ENCODE data around the gene IGSF3. TPM values are rescaled to one million over a fixed set of nuclear protein-coding genes. Genes with fewer than 3 reads are reported as not detected.
"Not testable (repeated sequence)": the region's sequence is repeated elsewhere in the genome, so short reads cannot be mapped to it uniquely, and the experiment has no call there.

IGSF3 gene
- total RNA-seq, 1 experiment from 2014 or later, result 4.0 TPM

GRCh38 chr1:116664366-116664977, 3.1 kb downstream of the IGSF3 start:
- H3K4me3 ChIP-seq (ENCODE audit: low read depth, low read length, poor library complexity, severe bottlenecking), result no peak overlapping the region

GRCh38 chr1:116663821-116664220, 3.7 kb downstream of the IGSF3 start:
- Histone ChIP-seq H3K27me3 (replicated peaks; ENCODE audit: insufficient read depth, low read depth, low read length, poor library complexity) (peaks cover 14% of the 10 kb centered on the region), H3K4me1 (ENCODE audit: insufficient read depth, low read length, poor library complexity, severe bottlenecking) (peaks cover 9% of the 10 kb centered on the region), H3K27ac (ENCODE audit: low read depth, low read length, poor library complexity, severe bottlenecking) (no peak overlapping the region), H3K9me3 (ENCODE audit: low read depth, low read length, poor library complexity, severe bottlenecking) (no peaks in the 10 kb centered on the region), H3K4me3 (ENCODE audit: low read depth, low read length, poor library complexity, severe bottlenecking) (no peak overlapping the region), H3K36me3 (ENCODE audit: insufficient read depth, low read length, poor library complexity, severe bottlenecking) (no peaks in the 10 kb centered on the region)
- ChIA-PET CTCF (no interaction called here), POLR2A (ENCODE audit: low non-redundant PET) (no interaction called here)
- TF ChIP-seq EZH2 (IDR thresholded peaks at IDR 0.05; ENCODE audit: borderline replicate concordance, low read depth, low read length, poor library complexity, severe bottlenecking), result no peak
- TF ChIP-seq, protein P1, sequence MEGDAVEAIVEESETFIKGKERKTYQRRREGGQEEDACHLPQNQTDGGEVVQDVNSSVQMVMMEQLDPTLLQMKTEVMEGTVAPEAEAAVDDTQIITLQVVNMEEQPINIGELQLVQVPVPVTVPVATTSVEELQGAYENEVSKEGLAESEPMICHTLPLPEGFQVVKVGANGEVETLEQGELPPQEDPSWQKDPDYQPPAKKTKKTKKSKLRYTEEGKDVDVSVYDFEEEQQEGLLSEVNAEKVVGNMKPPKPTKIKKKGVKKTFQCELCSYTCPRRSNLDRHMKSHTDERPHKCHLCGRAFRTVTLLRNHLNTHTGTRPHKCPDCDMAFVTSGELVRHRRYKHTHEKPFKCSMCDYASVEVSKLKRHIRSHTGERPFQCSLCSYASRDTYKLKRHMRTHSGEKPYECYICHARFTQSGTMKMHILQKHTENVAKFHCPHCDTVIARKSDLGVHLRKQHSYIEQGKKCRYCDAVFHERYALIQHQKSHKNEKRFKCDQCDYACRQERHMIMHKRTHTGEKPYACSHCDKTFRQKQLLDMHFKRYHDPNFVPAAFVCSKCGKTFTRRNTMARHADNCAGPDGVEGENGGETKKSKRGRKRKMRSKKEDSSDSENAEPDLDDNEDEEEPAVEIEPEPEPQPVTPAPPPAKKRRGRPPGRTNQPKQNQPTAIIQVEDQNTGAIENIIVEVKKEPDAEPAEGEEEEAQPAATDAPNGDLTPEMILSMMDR (conservative IDR thresholded peaks at IDR 0.05; ENCODE audit: low read depth, low read length), result no peak
- DNase-seq (ENCODE audit: low spot score), result no peak
- intact Hi-C loops (cut with micrococcal nuclease; ENCODE audit: unreplicated experiment), result no loop called here
- no TSS peak for BruUV-seq (replicated peaks)

More at GRCh38 chr1:116664366-116664977, 3.1 kb downstream of the IGSF3 start:
- H3K36me3 ChIP-seq (ENCODE audit: insufficient read depth, low read length, poor library complexity, severe bottlenecking), result no peaks in the 10 kb centered on the region
- no peak for DNase-seq (ENCODE audit: low spot score)
- no peak overlapping the region for H3K27ac ChIP-seq (ENCODE audit: low read depth, low read length, poor library complexity, severe bottlenecking)
- POLR2A ChIA-PET (ENCODE audit: low non-redundant PET), result no interaction called here
- CTCF ChIA-PET, result no interaction called here
- no peak for TF ChIP-seq EZH2 (IDR thresholded peaks at IDR 0.05; ENCODE audit: borderline replicate concordance, low read depth, low read length, poor library complexity, severe bottlenecking)
- TF ChIP-seq, protein P1 (conservative IDR thresholded peaks at IDR 0.05; ENCODE audit: low read depth, low read length), result no peak
- no peaks in the 10 kb centered on the region for H3K9me3 ChIP-seq (ENCODE audit: low read depth, low read length, poor library complexity, severe bottlenecking)
- intact Hi-C loops (cut with micrococcal nuclease; ENCODE audit: unreplicated experiment), result no loop called here
- H3K4me1 ChIP-seq (ENCODE audit: insufficient read depth, low read length, poor library complexity, severe bottlenecking), result peaks cover 9% of the 10 kb centered on the region
- no TSS peak for BruUV-seq (replicated peaks)
- peaks cover 14% of the 10 kb centered on the region for H3K27me3 ChIP-seq (replicated peaks; ENCODE audit: insufficient read depth, low read depth, low read length, poor library complexity)

DNA sequence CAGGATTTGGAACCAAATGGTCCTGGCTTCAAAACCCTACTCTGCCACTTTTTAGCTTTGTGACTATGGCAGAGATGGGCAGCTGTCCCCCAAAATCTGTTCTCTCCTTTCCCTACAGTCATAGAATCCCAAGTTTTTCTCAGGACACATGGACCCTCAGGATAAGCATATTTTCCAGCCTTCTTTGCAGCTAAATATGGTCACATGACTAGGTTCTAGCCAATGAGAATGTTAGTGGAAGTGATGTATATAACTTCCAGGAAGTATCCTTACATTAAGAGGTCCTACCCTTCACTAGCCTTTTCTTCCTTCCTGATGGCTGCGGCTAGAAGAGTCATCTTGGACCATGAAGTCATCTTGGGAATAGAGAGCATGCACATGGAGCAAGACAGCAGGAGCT, 5.9 kb downstream of the IGSF3 start:
- POLR2A ChIA-PET (ENCODE audit: low non-redundant PET), result no interaction called here

GRCh38 chr1:116658645-116659044, 8.9 kb downstream of the IGSF3 start:
- H3K27ac ChIP-seq (ENCODE audit: low read depth, low read length, poor library complexity, severe bottlenecking); H3K27me3 ChIP-seq (replicated peaks; ENCODE audit: insufficient read depth, low read depth, low read length, poor library complexity); CTCF ChIA-PET; H3K4me1 ChIP-seq (ENCODE audit: insufficient read depth, low read length, poor library complexity, severe bottlenecking); BruUV-seq (replicated peaks); H3K36me3 ChIP-seq (ENCODE audit: insufficient read depth, low read length, poor library complexity, severe bottlenecking); DNase-seq (ENCODE audit: low spot score); H3K9me3 ChIP-seq (ENCODE audit: low read depth, low read length, poor library complexity, severe bottlenecking); intact Hi-C loops (cut with micrococcal nuclease; ENCODE audit: unreplicated experiment); POLR2A ChIA-PET (ENCODE audit: low non-redundant PET); H3K4me3 ChIP-seq (ENCODE audit: low read depth, low read length, poor library complexity, severe bottlenecking): not testable (repeated sequence)

More for the DNA sequence above, 5.9 kb downstream of the IGSF3 start:
- DNase-seq (ENCODE audit: low spot score), result no peak
- no peak overlapping the region for H3K4me3 ChIP-seq (ENCODE audit: low read depth, low read length, poor library complexity, severe bottlenecking)
- H3K27ac ChIP-seq (ENCODE audit: low read depth, low read length, poor library complexity, severe bottlenecking), result no peak overlapping the region
- peaks cover 10% of the 10 kb centered on the region for H3K27me3 ChIP-seq (replicated peaks; ENCODE audit: insufficient read depth, low read depth, low read length, poor library complexity)
- intact Hi-C loops (cut with micrococcal nuclease; ENCODE audit: unreplicated experiment), result no loop called here
- BruUV-seq (replicated peaks), result no TSS peak
- no peaks in the 10 kb centered on the region for H3K36me3 ChIP-seq (ENCODE audit: insufficient read depth, low read length, poor library complexity, severe bottlenecking)
- peaks cover 4% of the 10 kb centered on the region for H3K4me1 ChIP-seq (ENCODE audit: insufficient read depth, low read length, poor library complexity, severe bottlenecking)
- no peaks in the 10 kb centered on the region for H3K9me3 ChIP-seq (ENCODE audit: low read depth, low read length, poor library complexity, severe bottlenecking)
- CTCF ChIA-PET, result interaction anchor here (0.6 kb wide), 1 partner anchor 1450 kb away, joined by 3 read pairs; no protein-coding TSS in a partner anchor
- no peak for TF ChIP-seq EZH2 (IDR thresholded peaks at IDR 0.05; ENCODE audit: borderline replicate concordance, low read depth, low read length, poor library complexity, severe bottlenecking)
- TF ChIP-seq, protein P1 (conservative IDR thresholded peaks at IDR 0.05; ENCODE audit: low read depth, low read length), result no peak

GRCh38 chr1:116657836-116658235, 9.7 kb downstream of the IGSF3 start:
- intact Hi-C loops (cut with micrococcal nuclease; ENCODE audit: unreplicated experiment); H3K27ac ChIP-seq (ENCODE audit: low read depth, low read length, poor library complexity, severe bottlenecking); H3K36me3 ChIP-seq (ENCODE audit: insufficient read depth, low read length, poor library complexity, severe bottlenecking); BruUV-seq (replicated peaks); H3K4me1 ChIP-seq (ENCODE audit: insufficient read depth, low read length, poor library complexity, severe bottlenecking); CTCF ChIA-PET; POLR2A ChIA-PET (ENCODE audit: low non-redundant PET); H3K4me3 ChIP-seq (ENCODE audit: low read depth, low read length, poor library complexity, severe bottlenecking); H3K27me3 ChIP-seq (replicated peaks; ENCODE audit: insufficient read depth, low read depth, low read length, poor library complexity); DNase-seq (ENCODE audit: low spot score); H3K9me3 ChIP-seq (ENCODE audit: low read depth, low read length, poor library complexity, severe bottlenecking): not testable (repeated sequence)

All from A673 (cell line).